ENCODE measurements around the gene PRDM11.

Gene PRDM11

GRCh38 chr11:45158210-45158731, 11.8 kb downstream of the PRDM11 start:
- DNase-seq = no peak

- DNase-seq = no peak
Measured at GRCh38 chr11:45158891-45159605, 12.6 kb downstream of the PRDM11 start.

DNA sequence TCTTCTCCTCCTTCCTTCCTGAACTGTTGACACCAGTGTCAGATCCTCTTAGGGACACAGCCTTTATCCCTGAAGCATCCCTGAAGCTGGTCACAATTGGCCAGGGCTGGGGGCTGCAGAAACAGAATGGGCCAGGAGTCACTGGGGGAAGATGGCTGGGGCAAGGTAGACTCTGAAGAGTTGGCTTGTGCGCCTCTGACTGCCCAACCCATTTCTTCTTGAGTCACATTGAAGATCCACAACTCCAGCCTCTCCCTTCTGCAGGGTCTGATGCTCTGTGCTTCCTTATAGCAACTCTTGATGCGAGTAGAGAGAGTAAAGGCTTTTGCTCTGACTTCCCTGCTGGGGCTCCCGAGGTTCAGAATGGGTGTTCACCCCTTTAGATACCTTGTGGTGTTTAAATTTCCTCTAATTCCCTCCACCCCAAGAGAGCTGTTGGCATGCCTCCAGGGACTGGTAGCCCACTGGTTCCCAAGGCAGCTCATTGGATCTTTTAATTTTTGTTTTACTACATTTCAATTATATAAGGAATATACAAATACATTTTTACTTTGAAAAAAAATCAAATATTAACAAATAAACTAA, 13.4 kb downstream of the PRDM11 start:
- no peak for DNase-seq

GRCh38 chr11:45161252-45162063, 15.0 kb downstream of the PRDM11 start:
- no peak for DNase-seq

- no peak for DNase-seq
Measured at GRCh38 chr11:45162064-45162375, 15.6 kb downstream of the PRDM11 start.

DNA sequence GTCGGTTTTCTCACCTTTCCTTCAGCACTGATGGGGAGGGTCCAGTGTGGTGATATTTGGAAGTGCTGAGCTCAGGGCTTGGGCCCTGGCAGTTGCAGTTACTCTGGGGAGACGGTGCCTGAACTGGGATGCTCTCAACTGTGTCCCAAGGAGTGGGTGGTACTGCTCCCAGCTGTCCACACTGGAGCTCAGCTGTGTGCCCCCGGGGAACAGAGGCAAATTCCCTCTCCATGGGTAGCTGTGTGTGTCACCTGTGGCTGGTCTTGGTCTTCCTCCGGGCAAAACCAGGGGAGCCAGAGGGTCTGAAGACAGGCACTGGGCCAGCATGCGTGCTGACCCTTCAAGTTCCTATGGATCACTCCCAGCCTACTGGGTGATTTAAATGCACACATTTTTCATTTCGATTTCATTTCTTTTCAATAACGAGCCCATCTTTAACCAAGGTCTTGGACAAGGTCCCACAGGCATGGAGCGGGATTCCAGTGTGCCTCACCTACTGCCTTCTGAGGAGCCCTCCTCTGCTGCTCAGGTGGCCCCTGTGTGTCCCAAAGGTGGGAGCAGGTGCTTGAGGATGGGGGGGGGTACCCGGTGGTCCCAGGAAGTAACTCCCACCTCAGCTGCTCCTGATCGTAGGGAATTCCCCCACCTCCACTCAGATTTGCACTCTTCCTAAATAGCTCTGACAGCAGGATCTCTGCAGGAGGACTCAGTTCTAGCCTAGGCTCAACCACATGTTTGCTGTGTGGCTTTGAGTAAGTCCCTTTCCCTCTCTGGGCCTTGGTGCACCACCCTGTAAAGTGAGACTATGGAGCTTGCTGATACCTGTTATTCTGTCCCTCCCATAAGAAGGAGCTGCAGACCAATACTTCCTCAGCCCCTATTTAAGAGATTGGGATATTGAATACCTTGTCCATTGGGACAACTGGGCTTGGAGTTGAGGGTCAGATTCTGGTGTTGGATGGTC, 16.8 kb downstream of the PRDM11 start:
- DNase-seq = no peak

- DNase-seq = no peak
Measured at GRCh38 chr11:45163956-45164575, 17.6 kb downstream of the PRDM11 start.

GRCh38 chr11:45165386-45165785, 18.9 kb downstream of the PRDM11 start:
- DNase-seq = no peak

GRCh38 chr11:45165806-45166603, 19.6 kb downstream of the PRDM11 start:
- DNase-seq = no peak

GRCh38 chr11:45166604-45166897, 20.1 kb downstream of the PRDM11 start:
- no peak for DNase-seq

DNA sequence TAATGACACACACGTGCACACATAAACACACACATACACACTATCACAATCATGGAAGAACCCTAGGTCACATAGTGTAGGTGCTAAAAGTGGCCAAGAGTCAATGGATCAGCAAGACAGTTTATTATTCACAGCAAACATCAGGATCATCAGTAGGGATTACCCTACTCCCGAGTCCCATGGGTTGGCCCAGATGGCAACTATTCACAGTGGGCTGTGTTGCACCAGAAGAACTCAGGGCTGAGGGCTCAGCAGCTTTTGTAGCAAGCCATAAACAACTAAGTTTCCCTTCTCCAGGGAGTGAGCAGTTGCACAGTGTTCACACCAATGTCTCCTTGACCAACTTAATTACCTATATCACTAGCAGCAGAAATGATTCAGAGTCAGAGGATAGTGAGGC, 20.8 kb downstream of the PRDM11 start:
- DNase-seq = no peak

DNA sequence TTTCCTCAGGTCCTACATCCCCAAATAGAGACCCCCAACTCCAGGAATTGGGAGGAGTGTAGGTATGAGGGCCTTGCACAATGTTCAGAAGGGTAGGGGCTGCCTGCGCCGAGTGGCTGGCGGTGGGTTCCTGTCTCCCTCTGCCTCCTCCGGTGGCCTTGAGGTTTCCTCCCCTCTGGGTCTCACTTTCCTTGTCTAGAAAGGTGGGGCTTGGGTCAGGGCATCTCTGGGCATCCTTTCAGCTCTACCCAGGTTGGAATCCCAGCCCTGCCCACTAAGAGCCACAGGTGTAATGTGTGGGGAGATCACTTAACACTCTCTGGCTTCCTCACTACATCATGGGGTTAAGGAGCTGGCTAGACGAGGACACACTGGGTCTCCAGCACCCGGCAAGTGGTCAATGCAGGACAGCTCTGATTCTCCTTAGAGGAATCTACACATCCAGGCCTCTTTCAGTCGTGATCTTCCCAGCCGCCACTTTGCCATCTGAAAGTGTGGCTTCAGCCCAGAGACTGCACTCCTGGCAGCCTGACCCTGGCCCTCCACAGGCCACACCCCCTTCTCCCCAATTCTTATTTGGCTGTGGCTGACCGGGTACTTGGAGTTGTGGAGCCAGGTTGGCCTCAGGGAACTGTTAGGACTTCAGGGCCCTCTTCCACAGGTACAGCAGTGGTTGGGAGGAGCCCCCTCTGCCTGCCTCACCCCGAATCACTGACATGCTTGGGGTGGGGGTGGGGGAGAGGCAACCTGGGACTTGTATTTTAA, 22.1 kb downstream of the PRDM11 start:
- DNase-seq = no peak

GRCh38 chr11:45169310-45170072, 23.1 kb downstream of the PRDM11 start:
- no peak for DNase-seq

- DNase-seq = no peak
Measured at GRCh38 chr11:45170484-45170883, 24.0 kb downstream of the PRDM11 start.

DNA sequence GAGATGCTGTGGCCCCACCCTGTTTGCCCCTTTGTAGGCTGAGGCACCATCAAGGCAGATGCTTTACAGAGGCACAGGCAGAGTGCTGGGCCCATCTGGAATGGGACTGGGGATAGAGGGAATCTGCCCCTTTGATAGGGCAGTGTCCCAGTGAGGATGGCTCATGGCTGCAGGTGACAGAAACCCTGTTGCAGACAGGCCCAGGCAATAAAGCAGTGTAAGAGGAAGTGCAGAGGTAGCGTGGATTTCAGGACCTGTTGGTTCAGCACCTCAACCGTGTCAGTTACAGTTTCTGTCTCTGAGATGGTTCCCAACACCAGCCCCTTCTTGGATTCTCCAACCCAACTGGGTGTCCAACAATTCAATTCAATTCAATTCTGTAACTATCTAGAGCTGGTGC, 25.1 kb downstream of the PRDM11 start:
- no peak for DNase-seq

DNA sequence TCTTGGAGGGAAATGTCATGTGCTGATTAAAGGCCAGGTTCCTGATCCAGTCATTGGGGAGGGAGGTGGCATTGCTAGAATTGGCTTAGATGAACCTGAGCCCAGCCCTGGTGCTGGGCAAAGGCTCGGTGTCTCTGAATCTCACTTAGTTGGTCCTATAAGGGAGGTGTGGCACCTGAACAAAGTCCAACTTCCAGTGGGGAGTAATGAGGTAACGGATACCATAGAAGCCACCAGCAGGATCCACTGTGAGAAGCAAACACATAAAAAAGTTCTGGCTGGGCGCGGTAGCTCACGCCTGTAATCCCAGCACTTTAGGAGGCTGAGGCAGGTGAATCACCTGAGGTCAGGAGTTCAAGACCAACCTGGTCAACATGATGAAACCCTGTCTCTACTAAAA, 26.6 kb downstream of the PRDM11 start:
- no peak for DNase-seq

- no peak for DNase-seq
Measured at GRCh38 chr11:45174168-45174835, 27.9 kb downstream of the PRDM11 start.

- no peak for DNase-seq
Measured at GRCh38 chr11:45174963-45175362, 28.5 kb downstream of the PRDM11 start.

GRCh38 chr11:45176996-45177395, 30.6 kb downstream of the PRDM11 start:
- DNase-seq = no peak
